SU-DHL-6 (cell line): ENCODE data around the gene ZNF100.

Source experiments
- CTCF ChIP-seq: fragments of 200-600 bp; sonication (generic); IDR thresholded peaks from one replicate; pipeline ENCODE4 v1.5.1; 2017; ENCODE audit warnings: antibody characterized with exemption, mild to moderate bottlenecking, low read length, moderate library complexity; ENCODE audit not compliant: insufficient read depth, poor library complexity, severe bottlenecking
- EZH2phosphoT487 ChIP-seq: fragments of 200-600 bp; sonication (generic), shearing (Covaris generic); conservative IDR thresholded peaks from 2 replicates; pipeline ENCODE4 v1.6.1; 2018; ENCODE audit warnings: mild to moderate bottlenecking, antibody characterized with exemption, low read length, moderate library complexity, mixed read lengths

GRCh38 chr19:21749090-21749489, 18.3 kb downstream of the ZNF100 start:
- TF ChIP-seq CTCF, result no peak
- TF ChIP-seq EZH2phosphoT487, result no peak
